Measurements from ENCODE around the gene CDK5. TPM values are rescaled to one million over a fixed set of nuclear protein-coding genes. Genes with fewer than 3 reads are reported as not detected.

Gene CDK5
- total RNA-seq, 2 experiments from 2014 or later = 26.0 to 26.9 TPM

GRCh38 chr7:151091988-151092387, 34.3 kb upstream of the CDK5 start:
- no peak for DNase-seq
- H3K27ac Mint-ChIP-seq = no peak overlapping the region
- peaks cover 8% of the 10 kb centered on the region for H3K4me1 Mint-ChIP-seq
- no peaks in the 10 kb centered on the region for H3K9me3 Mint-ChIP-seq
- peaks cover 9% of the 10 kb centered on the region for H3K27me3 Mint-ChIP-seq
- no peak overlapping the region for H3K4me3 Mint-ChIP-seq
- CTCF ChIA-PET = interaction anchor here (1.2 to 1.3 kb wide), 2 partner anchors 19 to 33 kb away, joined by 3 read pairs; partner anchors contain the start of gene SLC4A2
- no peaks in the 10 kb centered on the region for H3K36me3 Mint-ChIP-seq (ENCODE audit: low read depth)
- POLR2A ChIA-PET = no interaction called here

GRCh38 chr7:151091431-151091830, 33.7 kb upstream of the CDK5 start:
- peaks cover 8% of the 10 kb centered on the region for H3K4me1 Mint-ChIP-seq
- ChIA-PET CTCF (interaction anchor here (0.9 to 1.2 kb wide), 2 partner anchors 19 to 32 kb away, joined by 3 read pairs; no protein-coding TSS in a partner anchor), POLR2A (no interaction called here)
- H3K9me3 Mint-ChIP-seq = no peaks in the 10 kb centered on the region
- no peaks in the 10 kb centered on the region for H3K36me3 Mint-ChIP-seq (ENCODE audit: low read depth)
- H3K27ac Mint-ChIP-seq = no peak overlapping the region
- no peak overlapping the region for H3K4me3 Mint-ChIP-seq
- H3K27me3 Mint-ChIP-seq = peaks cover 9% of the 10 kb centered on the region
- no peak for DNase-seq

DNA sequence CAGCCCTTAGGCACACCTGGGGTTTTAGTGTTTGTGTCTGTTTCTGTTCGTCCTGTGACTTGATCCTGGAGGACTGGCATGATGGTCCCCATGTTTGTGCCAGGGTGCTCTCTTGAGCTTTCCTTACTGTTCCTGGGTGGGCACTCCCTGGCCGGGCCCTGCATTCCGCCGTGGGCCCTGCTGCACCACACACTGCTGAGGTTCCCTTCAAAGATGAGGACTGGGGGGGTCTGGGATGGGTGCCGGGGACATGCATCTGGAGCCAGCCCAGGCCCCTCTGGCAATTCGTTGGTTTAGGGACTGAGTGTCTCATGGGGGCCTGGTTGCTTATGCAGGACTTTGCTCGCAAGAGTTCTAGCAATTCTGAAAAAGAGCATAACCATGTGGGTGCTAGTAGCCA, 33.3 kb upstream of the CDK5 start:
- H3K4me3 Mint-ChIP-seq = no peak overlapping the region
- H3K4me1 Mint-ChIP-seq = peaks cover 8% of the 10 kb centered on the region
- CTCF ChIA-PET = interaction anchor here (0.9 to 1.2 kb wide), 3 partner anchors 24 to 193 kb away, joined by 3 read pairs; no protein-coding TSS in a partner anchor
- peaks cover 9% of the 10 kb centered on the region for H3K27me3 Mint-ChIP-seq
- no peaks in the 10 kb centered on the region for H3K36me3 Mint-ChIP-seq (ENCODE audit: low read depth)
- no peak overlapping the region for H3K27ac Mint-ChIP-seq
- no peaks in the 10 kb centered on the region for H3K9me3 Mint-ChIP-seq
- POLR2A ChIA-PET = no interaction called here
- DNase-seq = no peak

GRCh38 chr7:151089893-151090730, 32.4 kb upstream of the CDK5 start:
- Mint-ChIP-seq H3K27ac (no peak overlapping the region), H3K4me3 (no peak overlapping the region), H3K27me3 (peaks cover 17% of the 10 kb centered on the region), H3K9me3 (no peaks in the 10 kb centered on the region), H3K36me3 (ENCODE audit: low read depth) (no peaks in the 10 kb centered on the region), H3K4me1 (peaks cover 17% of the 10 kb centered on the region)
- no peak for DNase-seq
- ChIA-PET CTCF (interaction anchor here (0.6 to 1.2 kb wide), 6 partner anchors 25 to 272 kb away, joined by 3 to 4 read pairs (median 3); no protein-coding TSS in a partner anchor), POLR2A (no interaction called here)

- ChIA-PET POLR2A (no interaction called here), CTCF (interaction anchor here (0.8 to 0.9 kb wide), 2 partner anchors 35 to 77 kb away, joined by 3 to 4 read pairs; no protein-coding TSS in a partner anchor)
- Mint-ChIP-seq H3K36me3 (ENCODE audit: low read depth) (no peaks in the 10 kb centered on the region), H3K4me1 (peaks cover 22% of the 10 kb centered on the region), H3K9me3 (no peaks in the 10 kb centered on the region), H3K27ac (peak overlapping the region; percentile 43), H3K4me3 (peak overlapping the region; percentile 11), H3K27me3 (peaks cover 22% of the 10 kb centered on the region)
- no peak for DNase-seq
Observed at GRCh38 chr7:151088856-151089699, 31.4 kb upstream of the CDK5 start.

DNA sequence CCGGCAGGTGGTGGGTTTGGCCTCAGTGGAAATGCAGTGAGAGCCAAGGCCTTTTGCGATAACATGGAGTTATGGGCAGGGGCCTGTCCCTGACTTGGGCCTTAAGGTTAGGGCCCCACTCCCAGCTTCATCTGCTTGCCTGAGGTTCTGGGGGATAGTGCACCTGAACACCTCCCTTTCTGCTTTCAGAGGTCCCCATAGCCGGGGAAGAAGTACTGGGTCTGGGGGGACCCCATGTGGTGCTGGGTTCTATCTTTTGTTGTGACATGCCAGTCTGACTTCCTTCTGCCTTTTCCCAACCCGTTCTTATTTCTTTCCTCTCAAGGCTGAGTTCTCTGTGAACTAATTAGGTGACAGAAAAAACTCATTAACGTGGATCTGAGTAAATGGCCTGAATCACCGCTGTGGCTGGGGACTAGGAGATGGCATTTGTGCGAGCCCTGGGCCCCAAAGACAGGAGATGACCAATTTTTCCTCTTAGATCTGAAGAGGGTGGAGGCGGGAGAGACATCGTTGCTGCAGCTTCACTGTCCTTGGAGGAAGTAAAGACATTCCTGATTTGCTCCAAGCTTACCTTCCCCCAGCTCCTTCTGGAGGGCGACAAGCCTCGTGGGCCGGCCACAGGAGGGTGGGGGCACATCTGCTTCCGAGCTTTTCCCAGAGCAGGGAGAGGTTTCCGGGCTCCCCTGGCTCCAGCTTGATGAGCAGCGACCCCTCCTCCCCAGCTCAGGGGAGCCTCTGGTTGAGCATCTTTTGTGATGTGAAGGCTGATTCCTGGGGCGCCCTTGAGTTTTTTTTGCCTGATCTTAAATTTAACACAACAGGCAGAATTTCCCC, 30.5 kb upstream of the CDK5 start:
- CTCF ChIA-PET = interaction anchor here (0.6 to 1.7 kb wide), 2 partner anchors 27 to 138 kb away, joined by 3 to 4 read pairs; no protein-coding TSS in a partner anchor
- peaks cover 26% of the 10 kb centered on the region for H3K4me1 Mint-ChIP-seq
- peaks cover 22% of the 10 kb centered on the region for H3K27me3 Mint-ChIP-seq
- H3K9me3 Mint-ChIP-seq = no peaks in the 10 kb centered on the region
- no peaks in the 10 kb centered on the region for H3K36me3 Mint-ChIP-seq (ENCODE audit: low read depth)
- no peak overlapping the region for H3K27ac Mint-ChIP-seq
- DNase-seq = no peak
- POLR2A ChIA-PET = no interaction called here
- peak overlapping the region; percentile 20 for H3K4me3 Mint-ChIP-seq

GRCh38 chr7:151087245-151088018, 29.7 kb upstream of the CDK5 start:
- peak overlapping the region; percentile 81 for H3K4me3 Mint-ChIP-seq
- POLR2A ChIA-PET = no interaction called here
- H3K4me1 Mint-ChIP-seq = peaks cover 32% of the 10 kb centered on the region
- H3K9me3 Mint-ChIP-seq = no peaks in the 10 kb centered on the region
- DNase-seq = peak; percentile 36
- CTCF ChIA-PET = interaction anchor here (0.6 to 1.7 kb wide), 2 partner anchors 28 to 139 kb away, joined by 3 to 4 read pairs; no protein-coding TSS in a partner anchor
- peaks cover 4% of the 10 kb centered on the region for H3K36me3 Mint-ChIP-seq (ENCODE audit: low read depth)
- peaks cover 22% of the 10 kb centered on the region for H3K27me3 Mint-ChIP-seq
- peak overlapping the region; percentile 68 for H3K27ac Mint-ChIP-seq

GRCh38 chr7:151086802-151087244, 29.1 kb upstream of the CDK5 start:
- H3K36me3 Mint-ChIP-seq (ENCODE audit: low read depth) = peaks cover 4% of the 10 kb centered on the region
- no peaks in the 10 kb centered on the region for H3K9me3 Mint-ChIP-seq
- CTCF ChIA-PET = interaction anchor here (0.9 to 1.7 kb wide), 2 partner anchors 19 to 29 kb away, joined by 3 to 4 read pairs; no protein-coding TSS in a partner anchor
- POLR2A ChIA-PET = no interaction called here
- peak; percentile 43 for DNase-seq
- H3K27me3 Mint-ChIP-seq = peaks cover 22% of the 10 kb centered on the region
- peaks cover 37% of the 10 kb centered on the region for H3K4me1 Mint-ChIP-seq
- peak overlapping the region; percentile 81 for H3K4me3 Mint-ChIP-seq
- peak overlapping the region; percentile 83 for H3K27ac Mint-ChIP-seq

DNA sequence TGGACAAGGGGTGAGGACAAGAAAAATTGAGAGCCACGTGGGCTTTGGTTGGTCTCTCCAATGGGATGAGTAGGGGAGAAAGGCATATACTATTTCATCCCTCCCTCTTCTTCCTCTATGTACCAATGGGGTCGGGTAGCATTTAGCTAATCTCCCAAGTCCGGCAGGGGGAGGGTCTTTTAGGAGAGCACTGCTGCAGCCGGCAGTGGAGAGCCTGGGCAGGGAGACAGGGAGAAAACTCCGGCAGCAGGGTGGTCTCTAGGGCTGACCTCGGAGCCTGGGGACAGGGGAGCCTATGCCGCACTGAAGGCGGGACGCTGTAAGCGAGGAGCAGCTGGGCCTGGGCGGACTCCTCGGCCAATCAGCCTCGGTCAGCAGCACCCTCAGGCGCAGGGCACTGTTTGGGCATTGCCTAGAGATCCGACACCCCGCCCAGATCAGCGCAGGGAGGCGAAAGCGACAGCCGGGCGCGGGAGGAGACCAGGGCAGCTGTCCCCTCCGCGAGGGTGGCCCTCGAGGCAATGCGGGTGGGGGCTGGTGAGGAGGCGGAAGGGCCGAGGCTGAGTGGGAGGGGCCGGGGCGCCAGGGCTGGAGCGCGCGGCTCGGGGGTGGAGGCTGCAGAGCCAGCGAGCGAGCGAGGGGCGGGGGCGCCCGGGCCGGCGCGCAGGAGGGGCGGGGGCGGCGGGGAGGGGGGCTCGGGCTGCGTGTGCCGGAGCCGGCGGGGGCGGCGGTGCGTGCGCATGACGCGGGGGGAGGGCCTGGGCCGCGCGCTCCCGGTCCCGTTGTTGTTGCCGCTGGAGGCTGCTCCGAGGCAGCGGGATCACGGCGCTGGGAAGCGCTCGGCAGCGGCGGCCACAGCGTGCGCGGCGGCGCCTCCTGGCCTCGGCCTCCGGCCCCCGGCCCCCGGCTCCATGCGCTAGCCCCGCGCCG, 28.3 kb upstream of the CDK5 start, which contains the start of gene AGAP3:
TSS of gene AGAP3 (plus strand) at position 785 of the 930 bp plus-strand sequence. CDS start 267 bp downstream, outside the sequence.
- ChIA-PET CTCF (interaction anchor here (0.6 to 1.4 kb wide), 5 partner anchors 18 to 1333 kb away, joined by 3 to 4 read pairs (median 3); no protein-coding TSS in a partner anchor), POLR2A (no interaction called here)
- peak; percentile 51 for DNase-seq
- no peaks in the 10 kb centered on the region for H3K9me3 Mint-ChIP-seq
- peaks cover 37% of the 10 kb centered on the region for H3K4me1 Mint-ChIP-seq
- H3K27ac Mint-ChIP-seq = peak within 1 kb of the TSS; percentile 83
- H3K36me3 Mint-ChIP-seq (ENCODE audit: low read depth) = peaks cover 4% of the 10 kb centered on the region
- peak within 1 kb of the TSS; percentile 81 for H3K4me3 Mint-ChIP-seq
- H3K27me3 Mint-ChIP-seq = peaks cover 22% of the 10 kb centered on the region

GRCh38 chr7:151085329-151085690, 27.6 kb upstream of the CDK5 start:
- Mint-ChIP-seq H3K27ac (no peak overlapping the region), H3K9me3 (no peaks in the 10 kb centered on the region), H3K4me3 (peak overlapping the region; percentile 81), H3K4me1 (peaks cover 37% of the 10 kb centered on the region), H3K27me3 (peaks cover 22% of the 10 kb centered on the region), H3K36me3 (ENCODE audit: low read depth) (peaks cover 4% of the 10 kb centered on the region)
- DNase-seq = no peak
- ChIA-PET POLR2A (no interaction called here), CTCF (interaction anchor here (1.0 to 1.4 kb wide), 3 partner anchors 27 to 75 kb away, joined by 3 to 4 read pairs (median 4); no protein-coding TSS in a partner anchor)

All from activated CD4-positive, alpha-beta T cell treated with anti-CD3 and anti-CD28 coated beads, Interleukin-2, amount 10 ng/mL, durations not matched to agents 7 days and 5 days (primary cell).